H1 (cell line): ENCODE data around the gene USP7.

ENCODE experiments used
- BACH1 ChIP-seq: IDR thresholded peaks from 2 replicates; pipeline ENCODE4 v1.6.1; 2012; ENCODE audit warnings: low read length, improper control_type of control experiment
- BCL11A ChIP-seq, 2 experiments: IDR thresholded peaks; one replicate each; pipeline ENCODE4 v1.6.1; 2011; ENCODE audit warnings: low read depth in 2 of 2, low read length in 2 of 2, mild to moderate bottlenecking in 2 of 2
- CHD2 ChIP-seq: IDR thresholded peaks from 2 replicates; pipeline ENCODE4 v1.6.1; 2012; ENCODE audit warnings: low read length, improper control_type of control experiment
- CTCF ChIP-seq, 3 experiments: IDR thresholded peaks; 1 replicate in 2 of 3; 2 replicates in 1 of 3; pipeline versions ENCODE4 v1.5.1 to v1.6.1; 2011; ENCODE audit warnings: low read length in 3 of 3, mild to moderate bottlenecking in 3 of 3, inconsistent platforms in 2 of 3, low read depth in 1 of 3, moderate library complexity in 1 of 3; ENCODE audit not compliant: insufficient read depth in 1 of 3; ENCODE audit errors: control extremely low read depth in 1 of 3
- E2F6 ChIP-seq: IDR thresholded peaks from 2 replicates; pipeline ENCODE4 v1.6.1; 2012; ENCODE audit warnings: inconsistent platforms
- EZH2 ChIP-seq: fragments of 200-600 bp; sonication (generic); IDR thresholded peaks from 2 replicates; pipeline ENCODE4 v1.7.1; 2012; ENCODE audit warnings: low read depth, mild to moderate bottlenecking, moderate library complexity, low read length, inconsistent platforms; ENCODE audit not compliant: severe bottlenecking
- NRF1 ChIP-seq: IDR thresholded peaks from 2 replicates; pipeline ENCODE4 v1.6.1; 2011; ENCODE audit warnings: mild to moderate bottlenecking, low read depth, low read length, improper control_type of control experiment
- POLR2A ChIP-seq, 2 experiments: IDR thresholded peaks; 1 replicate in 1 of 2; 2 replicates in 1 of 2; pipeline ENCODE4 v1.6.1; 2011; ENCODE audit warnings: low read depth in 2 of 2, low read length in 2 of 2, mild to moderate bottlenecking in 2 of 2; ENCODE audit errors: control extremely low read depth in 1 of 2
- POLR2AphosphoS5 ChIP-seq: IDR thresholded peaks from 2 replicates; pipeline ENCODE4 v1.6.1; 2011; ENCODE audit warnings: low read depth, low read length
- RXRA ChIP-seq: IDR thresholded peaks from 2 replicates; pipeline ENCODE4 v1.6.1; 2011; ENCODE audit warnings: low read depth, mild to moderate bottlenecking, low read length, moderate library complexity; ENCODE audit not compliant: insufficient read depth
- TBP ChIP-seq: IDR thresholded peaks from 2 replicates; pipeline ENCODE4 v1.6.1; 2011; ENCODE audit warnings: low read depth, low read length, improper control_type of control experiment
- TEAD4 ChIP-seq: IDR thresholded peaks from 2 replicates; pipeline ENCODE4 v1.6.1; 2012; ENCODE audit warnings: low read depth, low read length, inconsistent platforms, mixed read lengths

- TF ChIP-seq CTCF (IDR thresholded peaks at IDR 0.05; ENCODE audit: control extremely low read depth in 1 of 3, insufficient read depth in 1 of 3, low read depth in 1 of 3, low read length in 3 of 3) (no peak), POLR2A (IDR thresholded peaks at IDR 0.05; ENCODE audit: control extremely low read depth in 1 of 2, low read depth in 2 of 2, low read length in 2 of 2) (no peak), POLR2AphosphoS5 (no peak), E2F6 (no peak), EZH2 (no peak), TEAD4 (no peak), CHD2 (no peak), TBP (no peak), RXRA (no peak), BCL11A (IDR thresholded peaks at IDR 0.05; ENCODE audit: low read depth in 2 of 2, low read length in 2 of 2) (no peak), NRF1 (no peak), BACH1 (no peak)
These were observed 42.9 kb downstream of the USP7 start for GRCh38 chr16:8920645-8921346.
